ENCODE measurements around the gene PRICKLE2. TPM values are rescaled to one million over a fixed set of nuclear protein-coding genes. Genes with fewer than 3 reads are reported as not detected.

The PRICKLE2 gene
- total RNA-seq, 1 donor from 2014 or later, result 7.7 TPM

DNA sequence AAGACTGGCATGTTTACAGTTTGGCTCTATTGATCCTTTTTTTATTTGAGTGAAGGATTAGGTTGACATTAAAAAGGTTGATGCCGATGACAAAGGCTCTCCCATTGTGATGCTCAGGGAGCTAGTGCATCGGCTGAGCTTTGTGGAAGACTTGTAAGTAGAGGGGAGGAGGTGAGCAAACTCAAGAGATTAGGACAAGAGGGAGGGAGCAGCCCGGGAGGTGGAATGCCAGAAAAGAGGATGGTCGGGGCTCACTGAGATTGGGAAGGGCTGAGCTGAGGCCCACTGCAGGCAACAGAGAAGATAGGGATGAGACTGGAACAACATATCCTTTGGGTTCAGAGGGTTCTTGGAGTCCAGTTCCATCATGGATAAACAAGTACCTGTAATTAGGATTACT, 175.4 kb downstream of the PRICKLE2 start:
- no peak for DNase-seq (ENCODE audit: missing footprints)
- no peak for ATAC-seq
- intact Hi-C loops (cut with DNase I), result no loop called here

GRCh38 chr3:64049136-64049535, 176.1 kb downstream of the PRICKLE2 start:
- no peak for ATAC-seq

DNA sequence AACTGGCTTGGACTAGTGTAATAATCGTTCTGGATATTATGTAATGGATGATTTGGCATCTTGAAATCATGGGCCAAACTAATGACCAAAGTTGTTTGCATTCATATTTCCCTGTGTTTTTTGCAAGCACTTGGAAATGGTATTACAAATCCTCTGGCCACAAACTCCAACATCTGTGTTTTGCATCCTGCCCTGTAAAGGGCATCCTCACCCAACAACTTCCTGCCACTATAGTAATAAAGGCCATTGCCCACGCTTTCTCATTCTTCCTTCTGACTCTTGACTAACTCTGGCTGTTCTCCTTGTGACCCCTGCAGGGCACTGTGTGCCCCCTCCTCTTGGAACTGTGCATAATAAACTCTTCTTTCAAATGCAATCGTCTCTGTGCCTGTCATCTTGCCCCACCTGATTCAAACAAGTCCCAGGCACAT, 176.6 kb downstream of the PRICKLE2 start:
- intact Hi-C loops (cut with DNase I), result no loop called here
- no peak for DNase-seq (ENCODE audit: missing footprints)
- no peak for ATAC-seq

More at GRCh38 chr3:64049136-64049535, 176.1 kb downstream of the PRICKLE2 start:
- DNase-seq (ENCODE audit: missing footprints), result no peak
- intact Hi-C loops (cut with DNase I), result no loop called here

GRCh38 chr3:64047787-64048186, 177.5 kb downstream of the PRICKLE2 start:
- DNase-seq (ENCODE audit: missing footprints) (no peak), ATAC-seq (no peak)
- intact Hi-C loops (cut with DNase I), result no loop called here

DNA sequence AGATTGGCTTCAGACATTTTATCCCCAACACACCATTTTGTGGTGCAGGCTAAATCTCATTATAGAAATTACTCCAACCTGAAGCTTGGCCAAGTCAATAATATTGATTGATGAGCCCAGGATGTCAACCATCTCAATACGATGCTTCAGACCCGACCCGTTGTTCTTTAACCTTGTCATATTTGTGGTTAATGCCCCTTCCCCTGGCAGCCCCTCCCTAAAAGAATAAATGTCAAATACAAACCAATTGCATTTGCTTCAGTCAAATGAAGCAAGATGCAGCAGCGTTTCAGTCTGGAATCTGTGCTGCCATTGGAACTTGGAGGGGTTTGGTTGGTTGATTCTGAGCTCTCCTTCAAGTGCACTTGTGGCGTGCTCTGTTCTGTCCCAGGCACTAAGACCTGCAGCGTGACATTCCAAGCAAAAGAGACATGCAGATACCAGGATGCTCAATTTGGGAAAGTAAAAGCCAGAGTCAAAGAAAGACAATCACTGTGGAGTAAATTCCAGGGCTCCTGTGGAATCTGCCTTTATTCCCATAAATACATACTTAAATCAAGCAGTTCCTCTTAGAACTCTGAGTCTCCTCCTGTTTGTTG, 178.2 kb downstream of the PRICKLE2 start:
- no peak for DNase-seq (ENCODE audit: missing footprints)
- no peak for ATAC-seq
- intact Hi-C loops (cut with DNase I), result no loop called here

- intact Hi-C loops (cut with DNase I), result no loop called here
- no peak for ATAC-seq
- DNase-seq (ENCODE audit: missing footprints), result no peak
Observed at GRCh38 chr3:64046592-64046991, 178.7 kb downstream of the PRICKLE2 start.

DNA sequence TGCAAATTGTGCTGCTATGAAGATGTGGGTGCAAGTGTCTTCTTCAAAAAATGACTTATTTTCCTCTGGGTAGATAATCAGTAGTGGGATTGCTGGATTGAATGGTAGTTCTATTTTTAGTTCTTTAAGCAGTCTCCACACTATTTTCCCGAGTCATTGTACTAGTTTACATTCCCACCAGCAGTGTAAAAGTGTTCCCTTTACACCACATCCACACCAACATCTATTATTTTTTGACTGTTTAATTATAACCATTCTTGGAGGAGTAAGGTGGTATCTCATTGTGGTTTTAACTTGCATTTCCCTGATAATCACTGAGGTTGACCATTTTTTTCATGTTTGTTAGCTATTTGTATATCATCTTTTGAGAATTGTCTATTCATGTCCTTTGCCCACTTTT, 182.3 kb downstream of the PRICKLE2 start:
- ATAC-seq (no peak), DNase-seq (ENCODE audit: missing footprints) (no peak)
- intact Hi-C loops (cut with DNase I), result no loop called here

Other genes with a start within 250 kb of the PRICKLE2 start
- gene PSMD6, start 202.0 kb downstream of the PRICKLE2 start, total RNA-seq, result 73.7 TPM

All from Right ventricle myocardium inferior (tissue), 1 donor.